MM.1S (cell line): ENCODE results near the gene ZFP91.

ENCODE experiments used
- EZH2 ChIP-seq: fragments of 300-600 bp; sonication (generic); optimal IDR thresholded peaks from 2 replicates; pipeline ENCODE3; 2017; ENCODE audit warnings: low read depth, mild to moderate bottlenecking, antibody characterized with exemption, low read length, mixed read lengths
- TF ChIP-seq, protein P1 (sequence below): fragments of 300-600 bp; sonication (generic); IDR thresholded peaks from 2 replicates; pipeline ENCODE4 v1.5.1; 2016; ENCODE audit warnings: antibody characterized with exemption, low read length, mixed read lengths

- TF ChIP-seq EZH2: no peak
- TF ChIP-seq, protein P1, sequence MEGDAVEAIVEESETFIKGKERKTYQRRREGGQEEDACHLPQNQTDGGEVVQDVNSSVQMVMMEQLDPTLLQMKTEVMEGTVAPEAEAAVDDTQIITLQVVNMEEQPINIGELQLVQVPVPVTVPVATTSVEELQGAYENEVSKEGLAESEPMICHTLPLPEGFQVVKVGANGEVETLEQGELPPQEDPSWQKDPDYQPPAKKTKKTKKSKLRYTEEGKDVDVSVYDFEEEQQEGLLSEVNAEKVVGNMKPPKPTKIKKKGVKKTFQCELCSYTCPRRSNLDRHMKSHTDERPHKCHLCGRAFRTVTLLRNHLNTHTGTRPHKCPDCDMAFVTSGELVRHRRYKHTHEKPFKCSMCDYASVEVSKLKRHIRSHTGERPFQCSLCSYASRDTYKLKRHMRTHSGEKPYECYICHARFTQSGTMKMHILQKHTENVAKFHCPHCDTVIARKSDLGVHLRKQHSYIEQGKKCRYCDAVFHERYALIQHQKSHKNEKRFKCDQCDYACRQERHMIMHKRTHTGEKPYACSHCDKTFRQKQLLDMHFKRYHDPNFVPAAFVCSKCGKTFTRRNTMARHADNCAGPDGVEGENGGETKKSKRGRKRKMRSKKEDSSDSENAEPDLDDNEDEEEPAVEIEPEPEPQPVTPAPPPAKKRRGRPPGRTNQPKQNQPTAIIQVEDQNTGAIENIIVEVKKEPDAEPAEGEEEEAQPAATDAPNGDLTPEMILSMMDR: no peak
Measured at GRCh38 chr11:58586998-58587397, 8.1 kb downstream of the ZFP91 start.
